NCI-H1048 (cell line): ENCODE data around the gene TMEM80.
A peak's percentile ranks its signal among the peaks of the same experiment; 100 is the strongest.

ENCODE experiments used
- DNase-seq: peaks from one replicate; lab custom pipeline; 2025; lab: John Stamatoyannopoulos, UW

Gene TMEM80

GRCh38 chr11:699753-700152, 4.1 kb downstream of the TMEM80 start:
- DNase-seq: no peak

DNA sequence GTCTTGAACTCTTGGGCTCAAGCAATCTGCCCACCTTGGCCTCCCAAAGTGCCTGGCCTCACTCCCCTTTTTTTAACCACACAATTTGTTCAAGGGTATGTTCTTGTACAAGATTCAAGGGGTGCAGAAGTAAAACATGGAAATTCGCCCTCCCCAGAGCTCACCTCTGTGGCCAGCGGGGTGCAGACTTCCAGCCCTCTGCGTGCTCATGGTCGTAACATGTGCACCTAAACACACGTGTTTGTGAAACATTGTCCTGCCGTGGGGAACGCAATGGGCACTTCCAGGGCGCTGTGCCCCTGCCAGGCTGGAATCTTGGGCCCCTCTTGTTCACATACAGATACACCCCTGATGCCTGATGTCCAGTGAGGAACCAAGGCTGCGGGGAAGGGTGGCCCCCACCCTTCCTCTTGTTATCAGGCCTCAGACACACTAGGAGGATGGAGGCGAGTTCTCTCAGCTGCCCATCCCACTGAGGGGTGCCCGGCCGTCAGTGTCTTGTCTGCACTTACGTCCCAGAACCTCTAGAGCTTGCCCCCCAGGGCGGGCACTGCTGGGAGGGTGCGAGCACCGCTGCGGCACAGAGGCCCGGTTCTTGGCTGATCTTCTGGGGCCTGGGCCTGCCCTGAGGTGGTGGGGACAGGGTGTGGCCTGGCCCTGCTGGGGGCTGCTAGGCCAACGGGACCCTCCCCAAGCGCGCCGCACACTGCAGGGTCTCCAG, 6.3 kb downstream of the TMEM80 start:
- no peak for DNase-seq

- no peak for DNase-seq
Measured at GRCh38 chr11:702462-703461, 7.1 kb downstream of the TMEM80 start.

- DNase-seq: no peak
Measured at GRCh38 chr11:703506-703905, 7.9 kb downstream of the TMEM80 start.

GRCh38 chr11:704228-704674, 8.6 kb downstream of the TMEM80 start:
- no peak for DNase-seq

DNA sequence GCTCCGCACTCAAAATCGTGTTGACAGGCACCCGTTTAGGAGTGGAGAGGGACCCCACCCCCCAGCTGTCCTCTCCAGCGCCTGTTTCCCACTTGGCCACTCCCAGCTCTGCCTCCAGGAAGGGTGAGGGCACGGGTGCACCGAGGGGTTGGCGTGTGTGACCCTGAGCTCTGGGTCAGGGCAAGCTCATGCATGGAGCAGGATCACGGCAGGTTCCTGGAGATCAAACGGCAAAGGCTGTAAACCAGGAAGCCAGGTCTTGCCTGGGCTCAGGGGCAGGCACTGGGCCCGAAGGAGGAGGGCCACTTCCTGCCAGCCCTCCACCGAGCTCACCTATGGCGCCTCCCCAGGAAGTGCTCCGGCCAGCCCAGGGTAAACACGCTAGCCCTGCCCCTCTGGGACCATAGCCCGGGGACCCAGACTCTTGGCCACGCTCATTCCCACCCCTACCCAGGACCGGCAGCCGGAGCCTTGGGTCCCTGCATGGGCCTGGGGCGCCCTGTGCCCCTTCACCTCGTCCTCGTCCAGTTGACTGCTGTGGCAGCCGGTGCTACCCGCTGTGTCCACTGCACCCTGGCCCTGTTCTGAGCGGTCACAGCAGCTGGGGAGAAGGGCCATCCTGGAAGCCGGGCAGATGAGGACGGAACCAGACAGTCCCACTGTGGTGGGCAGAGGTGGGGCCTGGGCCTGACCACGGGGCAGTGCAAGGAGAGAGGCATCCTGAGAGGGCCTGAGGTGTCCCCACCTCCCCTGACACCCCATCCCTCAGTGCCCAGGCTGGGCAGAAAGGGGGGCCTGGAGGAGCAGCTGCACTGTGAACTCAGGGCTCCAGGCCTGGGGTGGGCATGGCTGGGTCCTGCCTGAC, 9.4 kb downstream of the TMEM80 start:
- no peak for DNase-seq

- DNase-seq: peak; percentile 33
Measured at GRCh38 chr11:705646-706438, 10.2 kb downstream of the TMEM80 start, which contains the start of gene EPS8L2. EPS8L2 (plus strand) TSS chr11:706231; CDS start chr11:709408, 3,177 bp downstream.

DNA sequence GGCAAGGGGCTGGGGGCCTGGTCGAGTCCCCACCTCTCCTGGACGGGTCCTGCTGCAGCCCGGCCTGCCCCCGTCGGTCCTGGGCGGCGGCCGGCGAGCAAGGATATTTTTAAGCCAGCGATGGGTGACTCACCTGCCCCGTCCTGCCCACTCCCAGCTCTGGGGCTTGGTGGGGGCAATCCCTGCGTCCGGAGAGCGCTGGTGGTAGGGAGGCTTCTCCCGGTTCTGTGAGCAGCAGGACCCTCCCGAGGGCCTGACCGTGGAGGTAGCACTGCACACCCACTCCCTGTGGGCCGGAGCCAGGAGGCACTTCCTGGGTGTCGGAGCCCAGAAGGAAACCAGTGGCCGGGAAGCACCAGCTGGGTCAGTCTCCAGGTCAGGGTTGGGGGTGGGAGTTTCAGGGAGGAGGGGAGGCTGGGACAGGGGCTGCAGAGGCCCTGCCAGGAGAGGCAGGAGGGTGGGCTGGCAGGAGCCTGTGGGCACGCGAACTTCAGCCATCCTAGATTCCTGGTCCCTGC, 10.9 kb downstream of the TMEM80 start:
- no peak for DNase-seq

- DNase-seq: no peak
Measured at GRCh38 chr11:706957-707816, 11.6 kb downstream of the TMEM80 start.

GRCh38 chr11:707817-708420, 12.3 kb downstream of the TMEM80 start:
- no peak for DNase-seq

GRCh38 chr11:708511-708910, 12.9 kb downstream of the TMEM80 start:
- DNase-seq: no peak

DNA sequence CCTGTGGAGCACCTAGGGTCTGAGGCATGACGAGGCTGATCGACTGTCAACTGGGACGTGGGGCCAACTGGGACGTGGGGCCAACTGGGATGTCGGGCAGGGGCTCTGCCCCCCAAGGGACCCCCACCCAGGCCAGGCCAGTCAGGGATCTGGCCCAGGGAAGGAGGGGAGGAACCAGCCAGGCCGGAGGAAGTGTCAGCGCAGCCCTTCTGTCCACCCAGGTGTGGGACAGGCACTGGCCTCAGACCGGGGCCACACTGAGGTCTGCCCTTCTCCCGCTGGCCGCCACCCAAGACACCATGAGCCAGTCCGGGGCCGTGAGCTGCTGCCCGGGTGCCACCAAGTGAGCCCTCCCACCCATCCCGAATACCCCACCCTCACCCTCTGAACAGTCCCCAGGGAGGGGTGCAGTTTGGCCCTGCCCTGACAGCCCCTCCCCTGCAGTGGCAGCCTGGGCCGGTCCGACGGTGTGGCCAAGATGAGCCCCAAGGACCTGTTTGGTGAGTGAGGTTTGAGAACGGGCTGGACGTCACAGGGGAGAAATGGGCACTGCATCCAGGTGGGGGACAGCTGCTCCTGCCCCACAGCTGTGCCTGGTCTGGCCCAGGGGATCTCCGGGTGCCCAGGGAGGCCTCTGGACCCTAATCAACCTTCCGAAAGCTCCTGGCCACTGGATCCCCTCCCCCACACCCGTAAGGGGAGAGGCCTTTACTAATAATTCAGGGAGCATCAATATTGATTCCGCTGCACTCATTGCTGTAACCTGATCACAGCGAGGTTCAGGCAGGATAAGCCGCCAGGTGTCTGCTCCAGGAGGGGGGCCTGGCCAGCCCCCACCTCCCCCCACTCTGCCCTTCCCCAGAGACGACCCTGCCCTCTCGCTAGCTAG, 13.7 kb downstream of the TMEM80 start:
- DNase-seq: no peak

DNA sequence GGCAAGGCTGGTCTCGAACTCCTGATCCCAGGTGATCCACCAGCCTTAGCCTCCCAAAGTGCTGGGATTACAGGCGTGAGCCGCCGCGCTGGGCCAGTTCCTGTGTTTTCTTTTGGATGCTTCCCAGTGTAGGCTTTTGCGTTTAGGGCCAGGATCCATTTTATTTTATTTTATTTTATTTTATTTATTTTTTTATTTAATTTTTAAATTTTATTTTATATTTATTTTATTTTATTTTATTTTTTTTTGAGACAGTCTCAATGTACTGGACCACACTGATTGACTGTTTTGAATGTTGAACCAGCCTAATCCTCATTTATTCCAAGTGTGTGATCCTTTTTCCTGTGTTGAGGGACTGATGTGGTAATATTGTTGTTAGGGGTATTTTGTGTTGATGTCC, 18.8 kb downstream of the TMEM80 start:
- no peak for DNase-seq

GRCh38 chr11:719214-720016, 23.8 kb downstream of the TMEM80 start:
- DNase-seq: no peak

DNA sequence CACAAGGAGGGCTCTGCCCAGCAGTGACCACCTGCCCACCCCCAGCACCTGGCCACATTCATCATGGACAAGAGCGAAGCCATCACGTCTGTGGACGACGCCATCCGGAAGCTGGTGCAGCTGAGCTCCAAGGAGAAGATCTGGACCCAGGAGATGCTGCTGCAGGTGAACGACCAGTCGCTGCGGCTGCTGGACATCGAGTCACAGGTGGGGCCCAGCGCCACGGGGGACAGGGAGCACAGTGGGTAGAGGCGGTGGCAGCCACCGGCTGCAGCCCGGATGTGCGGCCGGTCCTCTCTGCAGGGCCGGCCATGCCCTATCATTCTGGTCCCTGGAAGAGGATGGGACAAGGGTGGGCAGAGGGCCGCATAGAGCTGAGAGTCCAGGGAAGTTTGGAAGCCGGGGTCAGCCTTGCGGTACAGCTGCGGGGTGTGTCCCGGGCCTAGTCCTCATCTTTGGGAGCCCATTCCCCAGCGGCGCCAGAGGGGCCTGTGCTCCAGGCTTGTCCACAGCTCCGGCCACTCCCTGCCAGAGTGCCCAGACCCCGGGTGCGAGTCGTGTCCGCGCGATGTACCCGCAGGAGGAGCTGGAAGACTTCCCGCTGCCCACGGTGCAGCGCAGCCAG, 24.5 kb downstream of the TMEM80 start:
- no peak for DNase-seq

DNA sequence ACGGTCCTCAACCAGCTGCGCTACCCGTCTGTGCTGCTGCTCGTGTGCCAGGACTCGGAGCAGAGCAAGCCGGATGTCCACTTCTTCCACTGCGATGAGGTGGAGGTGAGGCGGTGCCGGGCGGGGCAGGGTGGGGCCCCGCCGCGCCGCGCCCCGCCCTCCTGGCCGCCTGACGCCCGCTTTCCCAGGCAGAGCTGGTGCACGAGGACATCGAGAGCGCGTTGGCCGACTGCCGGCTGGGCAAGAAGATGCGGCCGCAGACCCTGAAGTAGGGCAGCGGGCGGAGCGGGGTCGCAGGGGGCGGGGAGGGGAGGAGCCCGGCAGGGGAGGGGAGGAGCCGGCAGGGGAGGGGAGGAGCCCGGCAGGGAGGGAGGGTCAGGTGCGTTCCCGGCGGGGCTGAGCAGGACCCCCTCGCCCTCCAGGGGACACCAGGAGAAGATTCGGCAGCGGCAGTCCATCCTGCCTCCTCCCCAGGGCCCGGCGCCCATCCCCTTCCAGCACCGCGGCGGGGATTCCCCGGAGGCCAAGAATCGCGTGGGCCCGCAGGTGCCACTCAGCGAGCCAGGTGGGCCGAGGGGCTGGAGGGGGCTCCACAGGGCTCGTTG, 25.1 kb downstream of the TMEM80 start:
- DNase-seq: no peak
